Neural cell (in vitro differentiated cells): ENCODE results near the gene XRCC3. TPM values are rescaled to one million over a fixed set of nuclear protein-coding genes. Genes with fewer than 3 reads are reported as not detected.

Source experiments
- H2AFZ ChIP-seq: fragments of 200-600, 300-800 bp; sonication (generic), shearing (Covaris generic); 2 replicates; pipeline ENCODE4 v1.6.0; 2014; ENCODE audit warnings: low read depth, mild to moderate bottlenecking, antibody characterized with exemption, low read length, moderate library complexity
- H3F3A ChIP-seq: fragments of 200-600 bp; shearing (Covaris generic); 2 replicates; pipeline ENCODE4 v1.6.1; 2016; ENCODE audit warnings: mild to moderate bottlenecking, moderate library complexity, mixed read lengths, antibody characterized with exemption, low read length; ENCODE audit not compliant: insufficient read depth, poor library complexity, severe bottlenecking
- H3K27ac ChIP-seq: fragments of 200-600, 300-800 bp; sonication (generic), shearing (Covaris generic); 2 replicates; pipeline ENCODE4 v1.5.1; 2014; ENCODE audit warnings: mild to moderate bottlenecking, low read length, moderate library complexity
- H3K27me3 ChIP-seq: fragments of 300-800, 200-600 bp; sonication (generic), shearing (Covaris generic); 2 replicates; pipeline ENCODE4 v1.6.0; 2014; ENCODE audit warnings: mild to moderate bottlenecking, low read depth, low read length, moderate library complexity; ENCODE audit not compliant: insufficient read depth
- H3K36me3 ChIP-seq: fragments of 300-800, 200-600 bp; sonication (generic), shearing (Covaris generic); 2 replicates; pipeline ENCODE4 v1.5.1; 2014; ENCODE audit warnings: mild to moderate bottlenecking, antibody characterized with exemption, low read length, moderate library complexity; ENCODE audit not compliant: insufficient read depth
- H3K4me2 ChIP-seq: fragments of 300-800, 200-600 bp; sonication (generic), shearing (Covaris generic); 2 replicates; pipeline ENCODE4 v1.6.0; 2014; ENCODE audit warnings: mild to moderate bottlenecking, low read length
- H3K4me3 ChIP-seq: fragments of 300-800, 200-600 bp; sonication (generic), shearing (Covaris generic); 2 replicates; pipeline ENCODE4 v1.5.1; 2014; ENCODE audit warnings: mild to moderate bottlenecking, low read length, moderate library complexity
- H3K79me2 ChIP-seq: fragments of 200-600 bp; shearing (Covaris generic); replicated peaks from 2 replicates; pipeline ENCODE4 v1.6.0; 2014; ENCODE audit warnings: mild to moderate bottlenecking, low read length, moderate library complexity; ENCODE audit not compliant: insufficient read depth
- H3K9ac ChIP-seq: fragments of 300-800, 200-600 bp; sonication (generic), shearing (Covaris generic); 2 replicates; pipeline ENCODE4 v1.6.1; 2016; ENCODE audit warnings: mild to moderate bottlenecking, low read length, mixed read lengths
- H3K9me2 ChIP-seq: fragments of 200-600 bp; shearing (Covaris generic); 2 replicates; pipeline ENCODE4 v1.6.1; 2016; ENCODE audit warnings: mild to moderate bottlenecking, low read length, mixed read lengths; ENCODE audit not compliant: insufficient read depth
- H3K9me3 ChIP-seq: fragments of 200-600, 300-800 bp; sonication (generic), shearing (Covaris generic); 2 replicates; pipeline ENCODE4 v1.6.1; 2016; ENCODE audit warnings: mild to moderate bottlenecking, mixed run types, low read length, moderate library complexity, mixed read lengths
- H4K20me1 ChIP-seq: fragments of 200-600 bp; shearing (Covaris generic); 2 replicates; pipeline ENCODE4 v1.6.1; 2016; ENCODE audit warnings: mild to moderate bottlenecking, mixed run types; ENCODE audit not compliant: insufficient read depth
- CTCF ChIP-seq: fragments of 450-650 bp; IDR thresholded peaks from 2 replicates; pipeline ENCODE4 v1.5.1; 2014; ENCODE audit warnings: antibody characterized with exemption, mild to moderate bottlenecking, moderate library complexity; ENCODE audit not compliant: poor library complexity, severe bottlenecking
- EP300 ChIP-seq: fragments of 450-650 bp; conservative IDR thresholded peaks from 2 replicates; pipeline ENCODE4 v1.6.1; 2014; ENCODE audit warnings: antibody characterized with exemption, mild to moderate bottlenecking, moderate library complexity; ENCODE audit not compliant: poor library complexity, severe bottlenecking
- EZH2 ChIP-seq: fragments of 200-600, 300-800 bp; shearing (Covaris generic), sonication (generic); IDR thresholded peaks from 2 replicates; pipeline ENCODE4 v1.6.1; 2014; ENCODE audit warnings: antibody characterized with exemption, low read length, borderline replicate concordance, mild to moderate bottlenecking; ENCODE audit not compliant: insufficient read depth, poor library complexity, severe bottlenecking
- MXI1 ChIP-seq: fragments of 450-650 bp; conservative IDR thresholded peaks from 2 replicates; pipeline ENCODE4 v1.6.1; 2014; ENCODE audit warnings: antibody characterized with exemption, mild to moderate bottlenecking; ENCODE audit not compliant: poor library complexity, severe bottlenecking
- POLR2AphosphoS5 ChIP-seq: IDR thresholded peaks from 2 replicates; pipeline ENCODE4 v1.6.1; 2012
- RAD21 ChIP-seq: fragments of 450-650 bp; conservative IDR thresholded peaks from 2 replicates; pipeline ENCODE4 v1.6.1; 2014; ENCODE audit warnings: antibody characterized with exemption, mild to moderate bottlenecking, moderate library complexity
- REST ChIP-seq: IDR thresholded peaks from 2 replicates; pipeline ENCODE4 v1.6.1; 2012; ENCODE audit warnings: borderline replicate concordance
- SMC3 ChIP-seq: fragments of 450-650 bp; conservative IDR thresholded peaks from 2 replicates; pipeline ENCODE4 v1.6.1; 2014; ENCODE audit warnings: antibody characterized with exemption, mild to moderate bottlenecking, moderate library complexity; ENCODE audit not compliant: poor library complexity
- TAF1 ChIP-seq: IDR thresholded peaks from 2 replicates; pipeline ENCODE4 v1.6.1; 2012; ENCODE audit warnings: low read depth
- polyA plus RNA-seq: library from polyadenylated mRNA; depleted of rRNA; stranded (reverse); fragments of >200 nt; gene quantifications from 2 replicates; pipeline ENCODE4 v1.2.3, GENCODE V29; 2014

The XRCC3 gene
- polyA plus RNA-seq, 1 donor from 2014 or later = 14.6 TPM

GRCh38 chr14:103713304-103714062, 1.8 kb downstream of the XRCC3 start:
- H2AFZ ChIP-seq = no peak overlapping the region
- H3F3A ChIP-seq = no peaks in the 10 kb centered on the region
- no peak overlapping the region for H3K4me2 ChIP-seq
- TF ChIP-seq EZH2 = no peak
- no peak for TF ChIP-seq POLR2AphosphoS5
- TF ChIP-seq MXI1 = no peak
- H3K9me2 ChIP-seq = no peaks in the 10 kb centered on the region
- H3K36me3 ChIP-seq = no peaks in the 10 kb centered on the region
- H3K4me3 ChIP-seq = no peak overlapping the region
- no peak overlapping the region for H3K9ac ChIP-seq
- H3K9me3 ChIP-seq = no peaks in the 10 kb centered on the region
- H3K27ac ChIP-seq = no peak overlapping the region
- peaks cover 5% of the 10 kb centered on the region for H4K20me1 ChIP-seq
- H3K27me3 ChIP-seq = no peaks in the 10 kb centered on the region
- peaks cover 29% of the 10 kb centered on the region for H3K79me2 ChIP-seq

GRCh38 chr14:103712633-103713247, 2.5 kb downstream of the XRCC3 start:
- no peak overlapping the region for H3K27ac ChIP-seq
- H3K9me3 ChIP-seq = no peaks in the 10 kb centered on the region
- no peaks in the 10 kb centered on the region for H3F3A ChIP-seq
- H4K20me1 ChIP-seq = peaks cover 5% of the 10 kb centered on the region
- H2AFZ ChIP-seq = no peak overlapping the region
- H3K4me2 ChIP-seq = no peak overlapping the region
- H3K9ac ChIP-seq = no peak overlapping the region
- H3K27me3 ChIP-seq = no peaks in the 10 kb centered on the region
- H3K79me2 ChIP-seq = peaks cover 22% of the 10 kb centered on the region
- no peak overlapping the region for H3K4me3 ChIP-seq
- no peaks in the 10 kb centered on the region for H3K36me3 ChIP-seq
- no peaks in the 10 kb centered on the region for H3K9me2 ChIP-seq
- no peak for TF ChIP-seq POLR2AphosphoS5
- TF ChIP-seq SMC3 = no peak
- TF ChIP-seq REST = no peak
- TF ChIP-seq EZH2 = no peak
- no peak for TF ChIP-seq RAD21
- TF ChIP-seq TAF1 = no peak
- TF ChIP-seq EP300 = no peak
- no peak for TF ChIP-seq MXI1
- no peak for TF ChIP-seq CTCF
